ENCODE data around the gene C4B.
"Not testable (repeated sequence)": the region's sequence is repeated elsewhere in the genome, so short reads cannot be mapped to it uniquely, and the experiment has no call there.

Gene C4B

GRCh38 chr6:32014547-32014946 is at the start of gene C4B:
C4B (plus strand) TSS chr6:32014795; CDS start chr6:32014846, 51 bp downstream.
- not testable (repeated sequence) for DNase-seq

GRCh38 chr6:31965700-31966099 is 48.9 kb upstream of the C4B start:
- no peak for DNase-seq

- DNase-seq, result no peak
Observed at GRCh38 chr6:31966506-31966905, 48.1 kb upstream of the C4B start.

- no peak for DNase-seq
Observed at GRCh38 chr6:31966997-31967925, 47.3 kb upstream of the C4B start.

- DNase-seq, result no peak
Observed at GRCh38 chr6:31967926-31968320, 46.7 kb upstream of the C4B start.

GRCh38 chr6:31968326-31968725 is 46.3 kb upstream of the C4B start:
- no peak for DNase-seq

GRCh38 chr6:31968791-31969711 is 45.5 kb upstream of the C4B start:
- DNase-seq, result no peak

GRCh38 chr6:31969712-31970603 is 44.6 kb upstream of the C4B start:
- DNase-seq, result no peak

- DNase-seq, result no peak
Observed at GRCh38 chr6:31970604-31971271, 43.9 kb upstream of the C4B start.

- DNase-seq, result no peak
Observed at GRCh38 chr6:31971279-31971992, 43.2 kb upstream of the C4B start.

- peak; percentile 93 to 94 (median 94) for DNase-seq
Observed at GRCh38 chr6:31971993-31972708, 42.4 kb upstream of the C4B start, which contains the start of gene DXO. DXO (minus strand) TSS chr6:31972138; CDS start chr6:31971675, 463 bp downstream.

GRCh38 chr6:31972709-31973350 is 41.8 kb upstream of the C4B start:
- no peak for DNase-seq

GRCh38 chr6:31976065-31976464 is 38.5 kb upstream of the C4B start:
- DNase-seq, result not testable (repeated sequence)

- DNase-seq, result no peak
Observed at GRCh38 chr6:31977816-31978431, 36.7 kb upstream of the C4B start.

- DNase-seq, result no peak
Observed at GRCh38 chr6:31978831-31979230, 35.8 kb upstream of the C4B start.

- DNase-seq, result no peak
Observed at GRCh38 chr6:31979238-31979898, 35.2 kb upstream of the C4B start.

GRCh38 chr6:31980195-31980876 is 34.3 kb upstream of the C4B start:
- not testable (repeated sequence) for DNase-seq

GRCh38 chr6:31980998-31981397 is 33.6 kb upstream of the C4B start:
- DNase-seq, result not testable (repeated sequence)

All from activated CD4-positive, CD25-positive, alpha-beta regulatory T cell (primary cell).